AG09309 (cell line): ENCODE results near the gene AQP9.

Experiments
- DNase-seq: peaks from one replicate; pipeline ENCODE4 v3.0.0-alpha.2; 2010; ENCODE audit warnings: low read depth
- H3K4me3 ChIP-seq: 2 replicates; pipeline ENCODE4 v1.5.1; 2011; ENCODE audit warnings: mild to moderate bottlenecking, low read depth, low read length, moderate library complexity; ENCODE audit not compliant: control insufficient read depth
- CTCF ChIP-seq: IDR thresholded peaks from 2 replicates; pipeline ENCODE4 v1.5.1; 2011; ENCODE audit warnings: mild to moderate bottlenecking, low read depth, low read length, inconsistent platforms; ENCODE audit not compliant: insufficient read depth, control insufficient read depth; ENCODE audit errors: missing control alignments

AQP9 gene

GRCh38 chr15:58136731-58137130 lies 1.4 kb upstream of the AQP9 start:
- DNase-seq, result no peak
- TF ChIP-seq CTCF, result no peak

GRCh38 chr15:58137686-58138085 lies 495 bp upstream of the AQP9 start:
- H3K4me3 ChIP-seq, result no peak overlapping the region
- DNase-seq, result no peak
- TF ChIP-seq CTCF, result no peak

More at GRCh38 chr15:58136731-58137130, 1.4 kb upstream of the AQP9 start:
- no peak overlapping the region for H3K4me3 ChIP-seq

DNA sequence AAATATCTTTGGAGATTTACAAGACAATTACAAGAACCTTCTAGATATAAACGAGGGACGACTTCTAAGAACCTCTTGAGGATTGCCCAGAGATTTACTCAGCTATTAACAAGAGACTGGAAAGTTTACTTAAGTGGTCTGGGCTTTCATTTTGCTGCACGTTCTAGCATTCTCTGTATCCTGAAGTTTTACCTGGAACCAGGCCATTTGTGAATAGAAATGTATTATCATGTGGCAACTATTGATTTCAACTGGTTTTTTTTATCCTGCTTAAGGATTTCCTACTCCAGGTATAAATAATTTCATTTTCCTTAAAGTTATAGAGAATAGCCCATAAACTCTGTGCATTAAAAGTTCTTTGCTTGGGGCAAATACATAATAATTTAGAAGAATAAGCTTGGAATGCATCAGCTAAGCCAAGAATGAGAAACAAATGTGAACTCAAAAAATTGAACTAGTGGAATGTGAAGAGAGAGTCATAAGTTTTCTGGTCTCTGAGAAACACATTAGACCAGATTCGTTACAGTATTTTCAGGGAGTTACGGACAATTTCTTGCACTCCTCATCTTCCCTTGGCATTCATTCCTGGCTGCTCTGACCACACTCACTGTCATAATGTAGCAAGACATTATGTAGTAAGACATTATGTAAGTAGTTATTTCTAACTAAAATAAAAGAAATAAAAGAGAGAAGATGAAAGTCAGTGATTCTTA lies 1.3 kb downstream of the AQP9 start:
- no peak for TF ChIP-seq CTCF
- no peak overlapping the region for H3K4me3 ChIP-seq
- peak; percentile 28 for DNase-seq

DNA sequence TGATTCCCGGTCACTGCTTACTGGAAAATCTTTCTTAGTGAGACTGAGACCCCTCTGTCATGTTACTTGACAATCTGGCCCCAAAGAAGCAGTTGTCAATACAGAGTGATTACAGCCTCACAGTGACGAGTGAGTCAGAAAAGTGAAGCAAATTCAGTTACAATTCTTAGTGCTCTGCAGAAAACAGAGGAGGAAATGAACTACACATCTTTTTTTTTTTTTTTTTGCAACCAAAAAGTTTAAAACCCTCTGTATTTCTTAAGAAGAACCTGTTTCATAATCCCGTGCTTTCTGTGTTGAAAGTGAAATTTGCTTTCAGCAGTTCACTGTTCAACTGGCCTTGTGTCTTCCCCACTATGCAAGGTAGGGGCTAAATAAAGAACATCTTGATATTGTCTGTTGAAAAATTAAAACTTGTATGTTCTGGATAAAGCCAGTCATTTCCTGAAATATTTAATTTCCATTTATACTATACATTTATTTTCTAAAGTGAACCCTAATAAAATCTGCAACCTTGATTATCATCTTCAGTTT lies 1.9 kb downstream of the AQP9 start:
- no peak for TF ChIP-seq CTCF
- DNase-seq, result no peak
- H3K4me3 ChIP-seq, result no peak overlapping the region

DNA sequence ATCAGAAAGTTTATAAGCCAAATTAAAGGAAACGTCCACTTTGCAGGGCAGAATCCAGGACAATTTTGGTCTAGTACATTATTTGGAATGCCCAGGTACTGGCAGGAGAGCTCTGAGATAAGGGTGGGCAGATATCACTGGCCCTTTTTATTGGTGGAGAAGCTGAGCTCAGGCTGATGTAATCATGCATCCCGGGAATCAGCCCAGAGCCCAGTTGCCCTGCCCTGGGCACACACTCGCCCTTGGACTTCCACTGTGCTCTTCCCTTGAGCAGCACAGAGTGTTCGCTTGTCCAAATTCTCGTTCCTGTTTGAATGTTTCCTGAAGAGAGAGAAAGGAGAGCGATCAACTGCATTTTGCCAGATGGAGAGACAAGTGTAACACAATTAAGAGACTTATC lies 3.7 kb downstream of the AQP9 start:
- TF ChIP-seq CTCF, result no peak
- no peak overlapping the region for H3K4me3 ChIP-seq
- DNase-seq, result no peak

DNA sequence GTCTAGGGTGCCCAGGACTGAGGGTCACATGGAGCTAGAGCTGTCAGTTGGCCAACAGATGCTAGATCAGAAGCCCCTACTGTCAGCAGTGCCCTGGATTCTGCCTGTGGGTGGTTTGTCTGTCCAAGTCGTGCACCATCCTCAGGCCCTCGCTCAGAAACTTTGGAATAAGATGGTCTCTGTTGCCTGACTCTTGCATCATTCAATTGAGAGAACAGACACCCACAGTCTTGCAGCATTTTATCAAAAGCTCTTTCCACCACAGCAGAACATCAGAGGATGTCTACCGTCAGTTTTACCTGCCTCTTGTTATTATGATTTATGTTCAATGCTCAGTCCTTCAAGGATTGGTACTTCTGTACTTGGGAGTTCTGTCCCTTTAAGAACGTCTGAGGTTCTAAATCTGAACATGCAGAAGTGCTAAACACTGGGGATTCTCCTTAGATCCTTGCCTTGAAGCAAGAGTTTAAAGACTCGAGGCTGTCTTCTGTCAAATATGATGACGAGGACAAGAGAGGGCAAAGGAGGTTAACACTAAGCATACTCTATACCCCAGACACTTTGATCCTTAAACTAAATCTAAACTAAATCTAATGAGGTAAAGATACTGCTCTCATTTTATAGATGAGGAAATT lies 4.8 kb downstream of the AQP9 start:
- no peak overlapping the region for H3K4me3 ChIP-seq
- DNase-seq, result no peak
- TF ChIP-seq CTCF, result no peak
